ENCODE results near the gene SYNDIG1.

SYNDIG1 gene

GRCh38 chr20:24700166-24700860, 230.9 kb downstream of the SYNDIG1 start:
- ATAC-seq (replicated peaks; ENCODE audit: extremely low read depth, poor library complexity, severe bottlenecking) (no peak), DNase-seq (ENCODE audit: low spot score in 2 of 2) (no peak)
- Mint-ChIP-seq H3K36me3 (ENCODE audit: insufficient read depth) (no peaks in the 10 kb centered on the region), H3K9me3 (no peaks in the 10 kb centered on the region), H3K27ac (ENCODE audit: low read depth) (no peak overlapping the region), H3K4me1 (no peaks in the 10 kb centered on the region), H3K4me3 (no peak overlapping the region), H3K27me3 (peaks cover 39% of the 10 kb centered on the region)

GRCh38 chr20:24701027-24701426, 231.6 kb downstream of the SYNDIG1 start:
- Mint-ChIP-seq H3K27ac (ENCODE audit: low read depth) (no peak overlapping the region), H3K4me1 (no peaks in the 10 kb centered on the region), H3K9me3 (no peaks in the 10 kb centered on the region), H3K36me3 (ENCODE audit: insufficient read depth) (no peaks in the 10 kb centered on the region), H3K27me3 (peaks cover 32% of the 10 kb centered on the region), H3K4me3 (no peak overlapping the region)
- no peak for DNase-seq (ENCODE audit: low spot score in 2 of 2)
- ATAC-seq (replicated peaks; ENCODE audit: extremely low read depth, poor library complexity, severe bottlenecking) = no peak

GRCh38 chr20:24701668-24702067, 232.2 kb downstream of the SYNDIG1 start:
- peaks cover 27% of the 10 kb centered on the region for H3K27me3 Mint-ChIP-seq
- no peak overlapping the region for H3K4me3 Mint-ChIP-seq
- no peaks in the 10 kb centered on the region for H3K36me3 Mint-ChIP-seq (ENCODE audit: insufficient read depth)
- H3K27ac Mint-ChIP-seq (ENCODE audit: low read depth) = no peak overlapping the region
- no peaks in the 10 kb centered on the region for H3K4me1 Mint-ChIP-seq
- H3K9me3 Mint-ChIP-seq = no peaks in the 10 kb centered on the region
- no peak for ATAC-seq (replicated peaks; ENCODE audit: extremely low read depth, poor library complexity, severe bottlenecking)
- no peak for DNase-seq (ENCODE audit: low spot score in 2 of 2)

DNA sequence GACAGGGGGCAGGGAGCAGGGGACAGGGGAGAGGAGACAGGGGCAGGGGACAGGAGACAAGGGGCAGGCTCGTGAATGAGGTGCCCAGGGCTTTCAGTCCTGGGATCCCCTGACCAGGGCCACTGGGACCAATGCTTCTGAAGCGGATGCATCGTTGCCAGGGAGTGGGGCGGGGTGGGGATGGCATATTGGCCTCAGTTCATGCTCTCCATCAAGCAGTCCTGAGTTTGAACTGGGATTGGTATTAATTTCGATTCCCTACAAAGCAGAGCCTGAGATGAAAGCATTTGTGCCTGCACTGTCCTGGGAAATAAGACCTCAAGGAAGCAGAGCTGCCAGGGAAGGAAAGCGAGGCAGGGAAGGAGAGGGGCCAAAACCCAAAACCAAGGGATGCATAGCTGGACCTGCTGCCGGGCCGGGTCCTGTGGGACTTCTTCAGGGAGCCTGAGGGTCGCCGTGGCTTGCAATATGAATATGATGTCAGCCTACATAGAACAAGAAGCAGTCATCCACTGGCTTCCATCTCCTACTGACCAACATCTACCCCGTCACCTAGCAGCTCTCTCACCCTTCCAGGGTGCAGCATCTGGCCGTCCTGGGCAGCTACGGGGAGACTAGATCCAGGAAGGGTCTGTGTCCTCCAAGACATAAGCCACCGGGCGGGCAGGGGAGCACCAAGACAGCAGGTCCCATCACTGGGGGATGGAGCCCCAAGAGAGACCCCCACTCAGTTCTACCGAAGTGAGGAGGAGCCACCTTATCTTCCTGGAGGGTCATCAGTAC, 233.3 kb downstream of the SYNDIG1 start:
- Mint-ChIP-seq H3K4me3 (no peak overlapping the region), H3K4me1 (no peaks in the 10 kb centered on the region), H3K27ac (ENCODE audit: low read depth) (no peak overlapping the region), H3K36me3 (ENCODE audit: insufficient read depth) (no peaks in the 10 kb centered on the region), H3K9me3 (no peaks in the 10 kb centered on the region), H3K27me3 (peaks cover 27% of the 10 kb centered on the region)
- DNase-seq (ENCODE audit: low spot score in 2 of 2) = no peak
- ATAC-seq (replicated peaks; ENCODE audit: extremely low read depth, poor library complexity, severe bottlenecking) = no peak

DNA sequence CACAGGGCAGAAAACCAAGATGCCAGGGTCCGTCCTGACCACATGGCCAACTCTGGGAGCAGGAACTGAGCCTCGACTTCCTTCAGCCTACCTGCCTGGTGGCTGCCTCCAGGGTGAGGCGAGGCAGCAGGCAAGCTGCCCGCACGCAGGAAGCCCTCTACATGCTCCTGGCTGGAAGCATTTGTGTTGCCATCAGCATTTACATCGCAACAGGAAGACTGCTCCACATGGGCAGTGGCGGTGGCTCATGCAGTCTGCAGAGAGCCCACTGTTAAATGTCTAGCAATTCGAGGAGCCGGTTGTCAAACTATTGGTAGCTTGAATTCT, 233.8 kb downstream of the SYNDIG1 start:
- H3K27me3 Mint-ChIP-seq = peaks cover 32% of the 10 kb centered on the region
- no peaks in the 10 kb centered on the region for H3K9me3 Mint-ChIP-seq
- ATAC-seq (replicated peaks; ENCODE audit: extremely low read depth, poor library complexity, severe bottlenecking) = no peak
- H3K4me3 Mint-ChIP-seq = no peak overlapping the region
- H3K4me1 Mint-ChIP-seq = no peaks in the 10 kb centered on the region
- H3K27ac Mint-ChIP-seq (ENCODE audit: low read depth) = no peak overlapping the region
- DNase-seq (ENCODE audit: low spot score in 2 of 2) = no peak
- H3K36me3 Mint-ChIP-seq (ENCODE audit: insufficient read depth) = no peaks in the 10 kb centered on the region

- no peak overlapping the region for H3K4me3 Mint-ChIP-seq
- no peak for DNase-seq (ENCODE audit: low spot score in 2 of 2)
- peaks cover 34% of the 10 kb centered on the region for H3K27me3 Mint-ChIP-seq
- H3K36me3 Mint-ChIP-seq (ENCODE audit: insufficient read depth) = no peaks in the 10 kb centered on the region
- no peak for ATAC-seq (replicated peaks; ENCODE audit: extremely low read depth, poor library complexity, severe bottlenecking)
- H3K9me3 Mint-ChIP-seq = no peaks in the 10 kb centered on the region
- no peaks in the 10 kb centered on the region for H3K4me1 Mint-ChIP-seq
- no peak overlapping the region for H3K27ac Mint-ChIP-seq (ENCODE audit: low read depth)
Observed at GRCh38 chr20:24704899-24705298, 235.5 kb downstream of the SYNDIG1 start.

DNA sequence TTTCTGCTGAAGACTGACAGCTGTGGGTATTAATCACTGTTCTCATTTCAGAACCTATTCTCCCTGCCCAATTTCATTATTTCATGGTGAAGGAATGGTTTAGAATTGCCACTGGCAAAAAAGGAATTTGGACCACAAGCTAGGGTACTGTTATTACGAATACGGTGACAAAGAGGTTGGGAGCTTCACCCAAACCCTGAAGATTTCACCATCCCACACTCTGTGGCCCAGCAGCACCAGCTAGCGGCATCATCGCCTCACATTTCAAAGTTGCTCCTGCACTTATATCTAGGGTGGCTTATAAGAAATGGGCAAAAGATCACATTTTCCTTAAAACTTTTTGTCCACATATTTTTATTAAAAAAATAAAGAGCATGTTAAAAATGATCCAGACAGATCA, 236.1 kb downstream of the SYNDIG1 start:
- Mint-ChIP-seq H3K4me3 (no peak overlapping the region), H3K27me3 (peaks cover 29% of the 10 kb centered on the region), H3K9me3 (no peaks in the 10 kb centered on the region), H3K27ac (ENCODE audit: low read depth) (no peak overlapping the region), H3K4me1 (no peaks in the 10 kb centered on the region), H3K36me3 (ENCODE audit: insufficient read depth) (no peaks in the 10 kb centered on the region)
- DNase-seq (ENCODE audit: low spot score in 2 of 2) (no peak), ATAC-seq (replicated peaks; ENCODE audit: extremely low read depth, poor library complexity, severe bottlenecking) (no peak)

- H3K27me3 Mint-ChIP-seq = peaks cover 40% of the 10 kb centered on the region
- H3K4me3 Mint-ChIP-seq = no peak overlapping the region
- H3K27ac Mint-ChIP-seq (ENCODE audit: low read depth) = no peak overlapping the region
- H3K36me3 Mint-ChIP-seq (ENCODE audit: insufficient read depth) = no peaks in the 10 kb centered on the region
- no peaks in the 10 kb centered on the region for H3K9me3 Mint-ChIP-seq
- ATAC-seq (replicated peaks; ENCODE audit: extremely low read depth, poor library complexity, severe bottlenecking) = no peak
- no peaks in the 10 kb centered on the region for H3K4me1 Mint-ChIP-seq
- DNase-seq (ENCODE audit: low spot score in 2 of 2) = no peak
Observed at GRCh38 chr20:24708411-24709295, 239.2 kb downstream of the SYNDIG1 start.
